Body of pancreas (tissue), 4 donors: Measurements from ENCODE around the gene PALM3.

Experiments used
- CTCF ChIP-seq, 7 experiments: fragments of 450-650 bp in 4 of 7; fragments of 200-600 bp in 3 of 7; sonication (generic) in 3 of 7; IDR thresholded peaks; one replicate each; pipeline ENCODE4 v1.5.1; 2016 to 2019; ENCODE audit warnings: antibody characterized with exemption in 7 of 7
- POLR2A ChIP-seq, 3 donors: fragments of 450-650 bp; IDR thresholded peaks; one replicate each; pipeline ENCODE4 v1.6.1; 2016; ENCODE audit warnings: antibody characterized with exemption in 3 of 3, mild to moderate bottlenecking in 2 of 3

- TF ChIP-seq CTCF (IDR thresholded peaks at IDR 0.05) (no peak), POLR2A (IDR thresholded peaks at IDR 0.05) (no peak)
Measured at GRCh38 chr19:14078411-14078810, 16.5 kb upstream of the PALM3 start.
